H1 (cell line): ENCODE data around the gene SPACA7. TPM values are rescaled to one million over a fixed set of nuclear protein-coding genes. Genes with fewer than 3 reads are reported as not detected.

Source experiments
- ATF3 ChIP-seq: IDR thresholded peaks from 2 replicates; pipeline ENCODE4 v1.6.1; 2011; ENCODE audit warnings: low read depth, mild to moderate bottlenecking, low read length; ENCODE audit not compliant: insufficient read depth
- CHD7 ChIP-seq: fragments of 300-600 bp; sonication (generic); IDR thresholded peaks from 2 replicates; pipeline ENCODE4 v1.7.1; 2012; ENCODE audit warnings: low read length, moderate library complexity, mild to moderate bottlenecking, inconsistent platforms; ENCODE audit not compliant: insufficient replicate concordance
- HDAC6 ChIP-seq: IDR thresholded peaks from one replicate; pipeline ENCODE4 v1.7.1; 2012; ENCODE audit warnings: low read depth, mild to moderate bottlenecking, inconsistent platforms, low read length, moderate library complexity
- RAD21 ChIP-seq, 2 experiments: IDR thresholded peaks in 1 of 2; conservative IDR thresholded peaks in 1 of 2; 2 replicates each; pipeline ENCODE4 v1.6.1; 2011; ENCODE audit warnings: low read depth in 2 of 2, low read length in 2 of 2, improper control_type of control experiment in 1 of 2, inconsistent platforms in 1 of 2, mild to moderate bottlenecking in 1 of 2, moderate library complexity in 1 of 2
- SAP30 ChIP-seq: fragments of 300-600 bp; sonication (generic); IDR thresholded peaks from 2 replicates; pipeline ENCODE4 v1.7.1; 2012; ENCODE audit warnings: low read length, moderate library complexity, mild to moderate bottlenecking, inconsistent platforms; ENCODE audit not compliant: insufficient read depth, insufficient replicate concordance
- polyA plus RNA-seq, 7 experiments: library from polyadenylated mRNA; depleted of rRNA in 3 of 7; stranded (reverse) in 5 of 7; unstranded in 2 of 7; fragments of >200 nt in 5 of 7; fragments of 200-250 nt in 2 of 7; gene quantifications; 1 replicate in 5 of 7; 2 replicates in 1 of 7; 4 replicates in 1 of 7; pipeline versions ENCODE4 v1.2.1 to v1.2.3, GENCODE V29; 2011 to 2013; ENCODE audit warnings: missing spikeins in 2 of 7, mixed read lengths in 2 of 7
- total RNA-seq: library from RNA; stranded (reverse); fragmentation: NEBNext Ultra II Directional; extraction: Animal tissue kit (Norgen Biotek cat#: 25700); gene quantifications from 2 replicates; pipeline ENCODE4 v1.2.1, GENCODE V29; 2021

The SPACA7 gene
- total and polyA plus RNA-seq, 2 of the 8 experiments (the other 6 are each of a cell fraction or from before 2014, with no cell fraction given): not detected

GRCh38 chr13:112332727-112333126, 43.4 kb upstream of the SPACA7 start (continued):
- TF ChIP-seq RAD21 (IDR thresholded peaks at IDR 0.05 in 1 of 2, conservative IDR thresholded peaks at IDR 0.05 in 1 of 2; ENCODE audit: low read depth in 2 of 2, low read length in 2 of 2): no peak
- TF ChIP-seq CHD7: no peak
- TF ChIP-seq ATF3: no peak
- no peak for TF ChIP-seq SAP30
- no peak for TF ChIP-seq HDAC6
